Endothelial cell of umbilical vein (primary cell): ENCODE data around the gene SLC35F3. TPM values are rescaled to one million over a fixed set of nuclear protein-coding genes. Genes with fewer than 3 reads are reported as not detected.

Experiments used
- BruUV-seq: library from RNA; stranded (reverse); fragments of 400-500 nt; replicated peaks from 2 replicates; lab custom pipeline; 2021; lab: Mats Ljungman, UMichigan
- CTCF ChIA-PET: fragments of 300-600, 350-600 bp; sonication (Branson Sonifier 250); formaldehyde crosslinking; loops from one replicate; lab custom pipeline; 2021; ENCODE audit warnings: antibody characterized with exemption, inconsistent platforms; lab: Charles Lee
- POLR2A ChIA-PET: fragments of 300-600, 350-600 bp; sonication (Branson Sonifier 250); formaldehyde crosslinking; loops from one replicate; lab custom pipeline; 2021; ENCODE audit warnings: antibody characterized with exemption, inconsistent platforms; lab: Charles Lee
- DNase-seq: peaks from one replicate; pipeline ENCODE4 v3.0.0-alpha.2; 2011; ENCODE audit warnings: low read depth, low spot score
- FAIRE-seq: peaks from 2 replicates; lab custom pipeline; 2011; peaks lifted over from hg19 to GRCh38; lab: Jason Lieb, UNC
- H2AFZ ChIP-seq: 2 replicates; pipeline ENCODE4 v1.6.0; 2012; ENCODE audit warnings: low read depth, low read length, control low read depth, inconsistent platforms
- H3K27ac ChIP-seq: 2 replicates; pipeline ENCODE4 v1.5.1; 2011; ENCODE audit warnings: low read depth, mild to moderate bottlenecking, control low read depth, low read length, moderate library complexity; ENCODE audit not compliant: insufficient read depth
- H3K27me3 ChIP-seq, 2 experiments: 2 replicates each; pipeline versions ENCODE4 v1.6.0 to v1.6.1; 2011; ENCODE audit warnings: low read length in 2 of 2, mixed read lengths in 1 of 2; ENCODE audit not compliant: control insufficient read depth in 2 of 2, insufficient read depth in 2 of 2
- H3K36me3 ChIP-seq, 2 experiments: 2 replicates in 1 of 2; 3 replicates in 1 of 2; pipeline ENCODE4 v1.5.1; 2011; ENCODE audit warnings: low read length in 2 of 2, mild to moderate bottlenecking in 1 of 2, moderate library complexity in 1 of 2; ENCODE audit not compliant: control insufficient read depth in 2 of 2, insufficient read depth in 2 of 2; ENCODE audit errors: extremely low read depth in 1 of 2
- H3K4me1 ChIP-seq: 3 replicates; pipeline ENCODE4 v1.5.1; 2011; ENCODE audit warnings: mild to moderate bottlenecking, low read length; ENCODE audit not compliant: control insufficient read depth, insufficient read depth; ENCODE audit errors: extremely low read depth
- H3K4me2 ChIP-seq: 2 replicates; pipeline ENCODE4 v1.6.1; 2011; ENCODE audit warnings: low read length, control low read depth, mixed read lengths; ENCODE audit not compliant: insufficient read depth
- H3K4me3 ChIP-seq, 3 experiments: fragments of 200-600 bp in 1 of 3; sonication (generic), shearing (Covaris generic) in 1 of 3; replicated peaks in 1 of 3; 2 replicates each; pipeline ENCODE4 v1.5.1; 2011 to 2016; ENCODE audit warnings: control low read depth in 3 of 3, low read length in 3 of 3, mild to moderate bottlenecking in 2 of 3, inconsistent platforms in 1 of 3, low read depth in 1 of 3, moderate library complexity in 1 of 3; ENCODE audit not compliant: insufficient read depth in 1 of 3
- H3K79me2 ChIP-seq: 2 replicates; pipeline ENCODE4 v1.6.0; 2012; ENCODE audit warnings: low read length, inconsistent platforms; ENCODE audit not compliant: control insufficient read depth, insufficient read depth
- H3K9ac ChIP-seq: replicated peaks from 2 replicates; pipeline ENCODE3; 2011; ENCODE audit warnings: low read length, control low read depth; ENCODE audit not compliant: insufficient read depth; ENCODE audit errors: extremely low read depth
- H3K9me1 ChIP-seq: replicated peaks from 3 replicates; pipeline ENCODE4 v1.6.0; 2011; ENCODE audit warnings: mild to moderate bottlenecking, low read length; ENCODE audit not compliant: control insufficient read depth, insufficient read depth; ENCODE audit errors: extremely low read depth
- H3K9me3 ChIP-seq: replicated peaks from 2 replicates; pipeline ENCODE4 v1.5.1; 2012; ENCODE audit warnings: low read length, inconsistent platforms; ENCODE audit not compliant: control insufficient read depth, insufficient read depth
- H4K20me1 ChIP-seq: replicated peaks from 2 replicates; pipeline ENCODE3; 2011; ENCODE audit warnings: mild to moderate bottlenecking, low read length; ENCODE audit not compliant: control insufficient read depth, insufficient read depth; ENCODE audit errors: extremely low read depth
- CTCF ChIP-seq, 2 donors: IDR thresholded peaks; 1 replicate in 1 of 2; 2 replicates in 1 of 2; pipeline ENCODE4 v1.5.1; 2011; ENCODE audit warnings: low read length in 2 of 2, mild to moderate bottlenecking in 2 of 2, moderate library complexity in 2 of 2, control low read depth in 1 of 2, inconsistent platforms in 1 of 2, low read depth in 1 of 2; ENCODE audit not compliant: insufficient read depth in 1 of 2; ENCODE audit errors: extremely low read depth in 1 of 2
- EZH2 ChIP-seq: IDR thresholded peaks from 2 replicates; pipeline ENCODE4 v1.6.1; 2012; ENCODE audit warnings: borderline replicate concordance, low read depth, mild to moderate bottlenecking, moderate library complexity, low read length, inconsistent platforms; ENCODE audit not compliant: severe bottlenecking
- FOS ChIP-seq: IDR thresholded peaks from 2 replicates; pipeline ENCODE4 v1.6.1; 2011; ENCODE audit warnings: mild to moderate bottlenecking, low read length, moderate library complexity, borderline replicate concordance; ENCODE audit not compliant: insufficient read depth
- GATA2 ChIP-seq: IDR thresholded peaks from 2 replicates; pipeline ENCODE4 v1.7.0; 2011; ENCODE audit warnings: low read depth, mild to moderate bottlenecking, moderate library complexity, mixed read lengths, low read length; ENCODE audit not compliant: insufficient read length, insufficient read depth
- JUN ChIP-seq: IDR thresholded peaks from 2 replicates; pipeline ENCODE4 v1.6.1; 2011; ENCODE audit warnings: borderline replicate concordance, low read depth; ENCODE audit not compliant: insufficient read length, insufficient read depth
- MAX ChIP-seq: IDR thresholded peaks from 2 replicates; pipeline ENCODE4 v1.6.1; 2011; ENCODE audit not compliant: insufficient read depth, insufficient read length
- MYC ChIP-seq: IDR thresholded peaks from one replicate; pipeline ENCODE4 v1.6.1; 2011; ENCODE audit warnings: mild to moderate bottlenecking, low read depth, low read length
- POLR2A ChIP-seq: IDR thresholded peaks from 2 replicates; pipeline ENCODE4 v1.6.1; 2012; ENCODE audit warnings: low read depth, mild to moderate bottlenecking, control low read depth, low read length
- POLR2AphosphoS5 ChIP-seq: IDR thresholded peaks from 2 replicates; pipeline ENCODE4 v1.6.1; 2012; ENCODE audit warnings: low read depth, mild to moderate bottlenecking, control low read depth, low read length, moderate library complexity; ENCODE audit not compliant: insufficient read depth
- dilution Hi-C: fragments of 300-500 bp; cut with MboI; formaldehyde crosslinking; loops from one replicate; pipeline ENCODE4 v1.15.0; 2019; ENCODE audit warnings: low sequenced_read_pairs; ENCODE audit not compliant: extremely low pct_ligation_motif_present
- intact Hi-C: fragments of 100-400 bp; cut with micrococcal nuclease; formaldehyde crosslinking; loops from one replicate; pipeline ENCODE4 v1.10.0; 2022
- polyA plus RNA-seq, 4 experiments: library from polyadenylated mRNA; depleted of rRNA in 3 of 4; stranded (reverse) in 3 of 4; unstranded in 1 of 4; fragments of >200 nt; gene quantifications; 2 replicates each; pipeline versions ENCODE4 v1.2.1 to v1.2.3, GENCODE V29; 2011 to 2012; ENCODE audit warnings: missing spikeins in 1 of 4
- total RNA-seq: library from RNA; stranded (reverse); gene quantifications from 2 replicates; pipeline ENCODE4 v1.2.3, GENCODE V29; 2021

Gene SLC35F3
- total and polyA plus RNA-seq, 2 donors (not counting 3 experiments of a cell fraction or from before 2014, with no cell fraction given): not detected

GRCh38 chr1:234230414-234230862, 326.0 kb downstream of the SLC35F3 start:
- FAIRE-seq (no peak), DNase-seq (no peak)
- Histone ChIP-seq H3K9me1 (no peaks in the 10 kb centered on the region), H3K79me2 (no peaks in the 10 kb centered on the region), H3K4me3 (no peak overlapping the region), H3K27ac (no peak overlapping the region), H3K9me3 (no peaks in the 10 kb centered on the region), H3K4me2 (no peak overlapping the region), H3K4me1 (no peaks in the 10 kb centered on the region), H3K36me3 (no peaks in the 10 kb centered on the region), H3K9ac (no peak overlapping the region), H3K27me3 (no peaks in the 10 kb centered on the region), H2AFZ (no peak overlapping the region), H4K20me1 (no peaks in the 10 kb centered on the region)
- intact Hi-C loops: no loop called here
- dilution Hi-C loops: no loop called here
- BruUV-seq: no TSS peak
- ChIA-PET CTCF (no interaction called here), POLR2A (no interaction called here)
- TF ChIP-seq MAX (no peak), CTCF (IDR thresholded peaks at IDR 0.05; ENCODE audit: extremely low read depth in 1 of 2, insufficient read depth in 1 of 2, low read depth in 1 of 2, low read length in 2 of 2) (no peak), MYC (no peak), EZH2 (no peak), FOS (no peak), GATA2 (no peak), POLR2A (no peak), POLR2AphosphoS5 (no peak), JUN (no peak)
